Epithelial cell of proximal tubule (primary cell): ENCODE results near the gene ANXA4. TPM values are rescaled to one million over a fixed set of nuclear protein-coding genes. Genes with fewer than 3 reads are reported as not detected.

ENCODE experiments used
- DNase-seq: peaks from one replicate; pipeline ENCODE4 v3.0.0-alpha.2; 2011; ENCODE audit warnings: low read depth
- H3K4me3 ChIP-seq: 2 replicates; pipeline ENCODE4 v1.5.1; 2011; ENCODE audit warnings: low read depth, mild to moderate bottlenecking, low read length
- total RNA-seq: library from RNA; depleted of rRNA; stranded (reverse); fragments of >200 nt; gene quantifications from 2 replicates; pipeline ENCODE4 v1.2.3, GENCODE V29; 2015
- TF ChIP-seq, protein P1 (sequence below): conservative IDR thresholded peaks from 2 replicates; pipeline ENCODE4 v1.5.1; 2012; ENCODE audit warnings: low read depth, mild to moderate bottlenecking, low read length

Gene ANXA4
- total RNA-seq, 1 donor from 2014 or later: 61.2 TPM

DNA sequence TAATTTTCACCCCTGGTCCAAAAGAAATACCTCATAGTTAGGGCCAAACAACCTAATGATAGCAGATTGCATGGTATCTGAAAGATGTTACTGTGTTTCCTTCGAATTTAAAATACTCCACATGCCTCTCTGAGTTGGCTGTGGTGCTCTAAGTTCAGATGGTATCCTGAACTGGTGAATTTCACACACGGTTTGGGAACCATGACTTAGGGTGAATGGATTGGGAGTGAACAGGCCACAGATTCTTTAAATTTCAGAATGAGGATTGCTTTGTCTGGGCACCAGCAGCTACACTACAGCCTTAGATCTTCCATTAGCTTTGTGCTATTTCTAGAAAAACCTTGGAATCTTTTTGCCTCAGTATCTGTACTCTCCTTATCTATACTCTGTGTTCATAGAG is 93.7 kb downstream of the ANXA4 start:
- no peak overlapping the region for H3K4me3 ChIP-seq
- no peak for DNase-seq
- TF ChIP-seq, protein P1, sequence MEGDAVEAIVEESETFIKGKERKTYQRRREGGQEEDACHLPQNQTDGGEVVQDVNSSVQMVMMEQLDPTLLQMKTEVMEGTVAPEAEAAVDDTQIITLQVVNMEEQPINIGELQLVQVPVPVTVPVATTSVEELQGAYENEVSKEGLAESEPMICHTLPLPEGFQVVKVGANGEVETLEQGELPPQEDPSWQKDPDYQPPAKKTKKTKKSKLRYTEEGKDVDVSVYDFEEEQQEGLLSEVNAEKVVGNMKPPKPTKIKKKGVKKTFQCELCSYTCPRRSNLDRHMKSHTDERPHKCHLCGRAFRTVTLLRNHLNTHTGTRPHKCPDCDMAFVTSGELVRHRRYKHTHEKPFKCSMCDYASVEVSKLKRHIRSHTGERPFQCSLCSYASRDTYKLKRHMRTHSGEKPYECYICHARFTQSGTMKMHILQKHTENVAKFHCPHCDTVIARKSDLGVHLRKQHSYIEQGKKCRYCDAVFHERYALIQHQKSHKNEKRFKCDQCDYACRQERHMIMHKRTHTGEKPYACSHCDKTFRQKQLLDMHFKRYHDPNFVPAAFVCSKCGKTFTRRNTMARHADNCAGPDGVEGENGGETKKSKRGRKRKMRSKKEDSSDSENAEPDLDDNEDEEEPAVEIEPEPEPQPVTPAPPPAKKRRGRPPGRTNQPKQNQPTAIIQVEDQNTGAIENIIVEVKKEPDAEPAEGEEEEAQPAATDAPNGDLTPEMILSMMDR: no peak

DNA sequence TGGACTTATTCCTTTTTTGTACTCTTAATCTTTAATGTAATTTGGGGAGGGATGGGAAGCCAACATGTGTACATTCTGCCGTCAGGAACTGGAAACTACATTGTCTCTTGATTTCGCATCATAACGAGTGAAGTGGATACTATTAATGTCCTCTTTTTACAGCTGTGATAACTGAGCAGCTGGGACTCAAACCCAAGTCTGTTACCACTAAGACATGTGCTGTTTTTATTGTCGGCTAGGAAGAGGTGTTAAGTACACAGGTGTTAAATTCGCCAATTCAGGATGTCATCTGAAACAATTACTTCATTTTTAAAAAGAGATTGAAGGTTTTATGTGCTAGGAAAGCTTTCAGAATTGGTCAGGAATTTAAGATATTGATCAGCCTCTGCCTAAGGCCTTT is 94.4 kb downstream of the ANXA4 start:
- TF ChIP-seq, protein P1: no peak
- DNase-seq: no peak

DNA sequence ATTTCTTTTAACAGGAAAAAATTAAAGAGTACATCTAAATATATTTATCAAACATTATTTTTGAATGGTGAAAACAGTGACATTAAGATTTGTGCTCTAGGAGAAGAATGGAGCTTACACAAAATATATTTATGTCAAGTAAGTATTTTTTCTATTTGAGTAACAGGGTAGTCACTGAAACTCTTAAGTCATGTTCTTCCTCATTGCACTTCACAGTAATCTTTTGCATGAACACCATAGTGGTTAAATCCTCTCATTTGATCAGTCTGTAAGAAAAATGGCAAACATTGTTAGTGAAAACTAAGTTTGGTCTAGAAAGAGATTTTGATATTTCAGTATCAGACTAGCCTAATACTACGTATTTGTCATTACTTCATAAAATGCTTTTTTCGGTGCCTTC is 95.6 kb downstream of the ANXA4 start:
- TF ChIP-seq, protein P1: no peak
- no peak overlapping the region for H3K4me3 ChIP-seq
- no peak for DNase-seq

More for the DNA sequence above, 94.4 kb downstream of the ANXA4 start:
- H3K4me3 ChIP-seq: no peak overlapping the region

DNA sequence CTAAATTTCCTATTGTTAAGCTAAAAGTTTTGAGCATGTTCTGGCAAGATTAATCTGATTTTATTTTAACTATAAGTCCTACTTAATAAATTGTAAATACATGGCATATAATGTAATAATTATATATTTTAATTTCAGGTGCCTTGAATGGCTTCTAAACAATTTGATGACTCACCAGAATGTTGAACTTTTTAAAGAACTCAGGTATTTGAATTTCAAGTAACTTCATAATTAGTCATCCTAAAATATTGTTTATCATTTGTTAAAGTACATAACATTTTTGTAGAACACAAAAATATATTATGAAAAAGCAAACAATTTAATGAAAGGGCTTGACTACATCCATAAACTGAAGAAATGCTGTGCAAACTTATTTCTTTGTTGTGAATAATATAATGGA is 102.1 kb downstream of the ANXA4 start:
- DNase-seq: no peak
- H3K4me3 ChIP-seq: no peak overlapping the region
- TF ChIP-seq, protein P1: no peak

DNA sequence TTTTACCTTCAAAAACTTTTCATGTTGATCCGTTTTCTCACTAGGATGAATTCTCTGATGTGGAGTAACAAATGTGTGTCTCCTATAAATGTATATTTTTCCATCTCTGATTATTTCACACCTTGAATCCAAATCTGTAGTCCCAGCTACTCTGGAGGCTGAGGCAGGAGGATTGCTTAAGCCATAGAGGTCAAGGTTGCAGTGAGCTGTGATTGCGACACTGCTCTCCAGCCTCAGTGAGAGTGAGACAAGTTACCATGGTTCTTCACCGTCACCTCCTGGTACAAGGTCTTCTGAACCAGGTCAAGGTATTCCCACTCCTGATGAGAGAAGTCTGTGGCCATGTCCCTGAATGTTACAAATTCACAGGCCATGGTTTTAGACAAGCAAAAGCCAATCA is 102.6 kb downstream of the ANXA4 start:
- DNase-seq: no peak
- TF ChIP-seq, protein P1: no peak
- H3K4me3 ChIP-seq: no peak overlapping the region

DNA sequence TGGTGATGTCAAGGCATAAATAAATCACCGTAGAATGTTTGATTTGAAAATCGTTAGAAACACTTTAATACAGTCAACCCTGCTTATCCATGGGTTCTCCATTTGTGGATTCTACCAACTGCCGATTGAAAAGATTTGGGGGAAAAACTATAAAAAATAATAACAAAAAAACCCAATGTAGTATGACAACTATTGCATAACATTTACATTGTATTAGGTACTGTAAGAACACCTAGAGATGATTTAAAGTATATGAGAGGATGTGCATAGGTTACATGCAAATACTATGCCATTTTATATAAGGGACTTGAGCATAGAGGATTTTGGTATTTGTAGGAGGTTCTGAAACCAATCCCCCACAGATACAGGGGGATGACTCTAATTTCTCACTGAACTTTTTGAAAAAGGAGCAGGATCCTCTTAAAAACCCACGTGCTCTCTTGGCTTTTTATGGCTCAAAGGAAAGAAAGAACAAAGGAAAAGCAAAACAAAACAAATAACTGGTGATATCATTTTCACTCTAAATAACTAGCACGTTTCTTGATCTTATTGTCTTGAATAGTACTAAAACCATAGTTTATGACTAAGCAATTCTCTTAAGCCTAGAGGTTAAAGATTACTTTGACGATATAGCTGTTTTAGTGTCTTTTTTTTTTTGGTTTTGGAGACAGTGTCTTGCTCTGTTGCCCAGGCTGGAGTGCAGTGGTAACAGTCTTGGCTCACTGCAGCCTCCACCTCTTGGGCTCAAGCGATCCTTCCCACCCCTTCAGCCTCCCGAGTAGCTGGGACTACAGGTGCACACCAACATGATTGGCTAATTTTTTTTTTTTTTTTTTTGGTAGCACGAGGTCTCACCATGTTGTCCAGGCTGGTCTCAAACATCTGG is 104.5 kb downstream of the ANXA4 start:
- H3K4me3 ChIP-seq: no peak overlapping the region
- DNase-seq: no peak
- TF ChIP-seq, protein P1: no peak
